ENCODE results near the gene HAPSTR1.

The HAPSTR1 gene

GRCh38 chr16:9090101-9090959, 1.1 kb upstream of the HAPSTR1 start:
- Histone ChIP-seq H3K4me2 (ENCODE audit: low read length) (peak overlapping the region; percentile 37), H3K18ac (ENCODE audit: low read length) (peak overlapping the region; percentile 88), H2BK15ac (replicated peaks; ENCODE audit: low read depth) (no peak overlapping the region), H2BK5ac (ENCODE audit: low read length) (no peak overlapping the region), H2BK120ac (ENCODE audit: low read depth, low read length) (peak overlapping the region; percentile 78), H3K79me1 (ENCODE audit: low read length) (no peaks in the 10 kb centered on the region), H3K23ac (ENCODE audit: low read length) (peak overlapping the region; percentile 54), H2AK5ac (ENCODE audit: low read length) (no peak overlapping the region), H3K4me3 (ENCODE audit: low read length) (peak overlapping the region; percentile 12), H3K79me2 (ENCODE audit: control insufficient read depth, insufficient read depth, low read length) (peaks cover 36% of the 10 kb centered on the region), H3K27ac (ENCODE audit: low read depth, low read length) (peak overlapping the region; percentile 75), H3K4me1 (ENCODE audit: control insufficient read depth, low read depth, low read length) (peaks cover 4% of the 10 kb centered on the region), H4K5ac (ENCODE audit: low read length) (no peak overlapping the region), H3K4ac (ENCODE audit: low read depth, low read length) (peak overlapping the region; percentile 82), H4K8ac (ENCODE audit: low read depth, low read length) (no peak overlapping the region), H3K56ac (ENCODE audit: low read length) (peak overlapping the region; percentile 94), H3K36me3 (ENCODE audit: control insufficient read depth, insufficient read depth, low read length) (peaks cover 2% of the 10 kb centered on the region), H3K27me3 (ENCODE audit: insufficient read depth, low read length, poor library complexity) (no peaks in the 10 kb centered on the region), H3K9ac (ENCODE audit: low read length) (peak overlapping the region; percentile 78)
- WGBS (ENCODE audit: extremely low coverage, insufficient coverage, low lambda C conversion rate): no CpG with 5 or more reads among the region's 85 CpGs
- peak; percentile 70 for DNase-seq

DNA sequence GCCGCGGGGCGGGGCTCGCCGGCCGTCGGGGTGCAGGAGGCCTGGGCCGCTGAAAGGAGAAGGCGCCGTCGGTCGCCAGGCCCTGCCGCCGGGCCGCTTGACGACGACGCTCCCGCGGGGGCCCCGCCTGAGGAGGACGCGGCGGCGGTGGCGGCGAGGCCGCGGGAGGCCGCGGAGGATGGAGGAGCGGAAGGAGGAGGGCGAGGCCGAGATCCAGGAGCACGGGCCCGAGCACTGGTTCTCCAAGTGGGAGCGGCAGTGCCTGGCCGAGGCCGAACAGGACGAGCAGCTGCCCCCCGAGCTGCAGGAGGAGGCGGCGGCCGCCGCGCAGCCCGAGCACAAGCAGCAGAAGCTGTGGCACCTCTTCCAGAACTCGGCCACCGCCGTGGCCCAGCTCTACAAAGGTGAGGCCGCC, 430 bp downstream of the HAPSTR1 start:
- Histone ChIP-seq H3K36me3 (ENCODE audit: control insufficient read depth, insufficient read depth, low read length) (peaks cover 2% of the 10 kb centered on the region), H3K4me2 (ENCODE audit: low read length) (no peak overlapping the region), H3K56ac (ENCODE audit: low read length) (peak overlapping the region; percentile 99), H2BK15ac (replicated peaks; ENCODE audit: low read depth) (no peak overlapping the region), H3K27me3 (ENCODE audit: insufficient read depth, low read length, poor library complexity) (no peaks in the 10 kb centered on the region), H3K4ac (ENCODE audit: low read depth, low read length) (peak overlapping the region; percentile 98), H3K9ac (ENCODE audit: low read length) (peak overlapping the region; percentile 98), H4K8ac (ENCODE audit: low read depth, low read length) (peak overlapping the region; percentile 91), H2AK5ac (ENCODE audit: low read length) (no peak overlapping the region), H2BK5ac (ENCODE audit: low read length) (peak overlapping the region; percentile 95), H4K5ac (ENCODE audit: low read length) (no peak overlapping the region), H3K18ac (ENCODE audit: low read length) (peak overlapping the region; percentile 94), H3K4me1 (ENCODE audit: control insufficient read depth, low read depth, low read length) (peaks cover 6% of the 10 kb centered on the region), H3K79me2 (ENCODE audit: control insufficient read depth, insufficient read depth, low read length) (peaks cover 51% of the 10 kb centered on the region), H3K79me1 (ENCODE audit: low read length) (no peaks in the 10 kb centered on the region), H3K27ac (ENCODE audit: low read depth, low read length) (peak overlapping the region; percentile 91), H3K4me3 (ENCODE audit: low read length) (peak overlapping the region; percentile 86), H2BK120ac (ENCODE audit: low read depth, low read length) (peak overlapping the region; percentile 5), H3K23ac (ENCODE audit: low read length) (peak overlapping the region; percentile 80)
- peak; percentile 27 for DNase-seq
- WGBS (ENCODE audit: extremely low coverage, insufficient coverage, low lambda C conversion rate): no CpG with 5 or more reads among the region's 51 CpGs

DNA sequence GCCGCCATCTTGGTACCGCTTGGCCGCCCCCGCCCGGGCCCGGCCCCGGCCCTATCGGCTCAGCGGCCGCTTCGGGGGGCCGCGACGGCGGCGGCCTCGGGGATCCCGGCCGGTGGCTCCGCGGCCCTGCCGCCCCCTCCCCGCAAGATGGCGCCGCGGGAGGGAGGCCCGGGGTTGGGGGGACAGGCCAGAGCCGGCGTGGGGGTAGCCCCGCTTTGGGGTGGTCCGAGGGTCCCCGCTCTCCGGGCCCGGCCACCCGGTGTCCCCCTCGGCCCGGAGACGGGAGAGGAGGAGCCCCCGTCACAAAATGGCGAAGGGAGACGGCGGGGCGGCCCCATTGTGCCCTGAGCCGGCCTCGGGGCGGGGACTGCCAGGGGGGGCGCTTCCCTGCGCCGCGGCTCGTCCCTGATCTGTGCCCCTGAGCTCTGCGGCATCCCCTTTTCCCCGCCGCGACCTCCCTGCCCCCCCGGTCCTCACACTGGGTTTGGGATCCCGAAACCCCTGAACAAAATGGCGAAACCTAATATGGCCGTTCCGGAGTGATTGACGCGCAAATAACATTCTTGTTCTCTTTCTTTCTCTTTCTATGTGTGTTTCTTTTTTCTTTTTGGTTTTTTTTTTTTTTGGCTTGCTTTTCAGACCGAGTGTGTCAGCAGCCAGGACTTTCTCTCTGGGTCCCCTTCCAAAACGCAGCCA, 986 bp downstream of the HAPSTR1 start:
- Histone ChIP-seq H3K9ac (ENCODE audit: low read length) (peak overlapping the region; percentile 98), H3K18ac (ENCODE audit: low read length) (peak overlapping the region; percentile 94), H2BK120ac (ENCODE audit: low read depth, low read length) (peak overlapping the region; percentile 5), H3K4me3 (ENCODE audit: low read length) (peak overlapping the region; percentile 86), H3K4me1 (ENCODE audit: control insufficient read depth, low read depth, low read length) (peaks cover 6% of the 10 kb centered on the region), H2BK5ac (ENCODE audit: low read length) (no peak overlapping the region), H3K23ac (ENCODE audit: low read length) (no peak overlapping the region), H3K36me3 (ENCODE audit: control insufficient read depth, insufficient read depth, low read length) (peaks cover 2% of the 10 kb centered on the region), H3K4ac (ENCODE audit: low read depth, low read length) (peak overlapping the region; percentile 98), H3K79me2 (ENCODE audit: control insufficient read depth, insufficient read depth, low read length) (peaks cover 57% of the 10 kb centered on the region), H3K4me2 (ENCODE audit: low read length) (peak overlapping the region; percentile 90), H3K27ac (ENCODE audit: low read depth, low read length) (peak overlapping the region; percentile 91), H3K27me3 (ENCODE audit: insufficient read depth, low read length, poor library complexity) (no peaks in the 10 kb centered on the region), H2AK5ac (ENCODE audit: low read length) (no peak overlapping the region), H4K8ac (ENCODE audit: low read depth, low read length) (peak overlapping the region; percentile 91), H3K56ac (ENCODE audit: low read length) (peak overlapping the region; percentile 99), H4K5ac (ENCODE audit: low read length) (no peak overlapping the region), H2BK15ac (replicated peaks; ENCODE audit: low read depth) (no peak overlapping the region), H3K79me1 (ENCODE audit: low read length) (no peaks in the 10 kb centered on the region)
- DNase-seq: peak; percentile 34
- no CpG with 5 or more reads among the region's 64 CpGs for WGBS (ENCODE audit: extremely low coverage, insufficient coverage, low lambda C conversion rate)

- H2BK120ac ChIP-seq (ENCODE audit: low read depth, low read length): no peak overlapping the region
- H3K18ac ChIP-seq (ENCODE audit: low read length): peak overlapping the region; percentile 94
- no peak overlapping the region for H2BK15ac ChIP-seq (replicated peaks; ENCODE audit: low read depth)
- peaks cover 6% of the 10 kb centered on the region for H3K4me1 ChIP-seq (ENCODE audit: control insufficient read depth, low read depth, low read length)
- no peak overlapping the region for H2BK5ac ChIP-seq (ENCODE audit: low read length)
- no peaks in the 10 kb centered on the region for H3K27me3 ChIP-seq (ENCODE audit: insufficient read depth, low read length, poor library complexity)
- no CpG with 5 or more reads among the region's 18 CpGs for WGBS (ENCODE audit: extremely low coverage, insufficient coverage, low lambda C conversion rate)
- H3K79me2 ChIP-seq (ENCODE audit: control insufficient read depth, insufficient read depth, low read length): peaks cover 62% of the 10 kb centered on the region
- no peak overlapping the region for H4K8ac ChIP-seq (ENCODE audit: low read depth, low read length)
- DNase-seq: peak; percentile 67
- peak overlapping the region; percentile 9 for H3K27ac ChIP-seq (ENCODE audit: low read depth, low read length)
- no peak overlapping the region for H3K4ac ChIP-seq (ENCODE audit: low read depth, low read length)
- H4K5ac ChIP-seq (ENCODE audit: low read length): no peak overlapping the region
- peak overlapping the region; percentile 99 for H3K56ac ChIP-seq (ENCODE audit: low read length)
- peak overlapping the region; percentile 98 for H3K9ac ChIP-seq (ENCODE audit: low read length)
- peaks cover 2% of the 10 kb centered on the region for H3K36me3 ChIP-seq (ENCODE audit: control insufficient read depth, insufficient read depth, low read length)
- peak overlapping the region; percentile 86 for H3K4me3 ChIP-seq (ENCODE audit: low read length)
- H3K4me2 ChIP-seq (ENCODE audit: low read length): peak overlapping the region; percentile 90
- H3K23ac ChIP-seq (ENCODE audit: low read length): no peak overlapping the region
- no peaks in the 10 kb centered on the region for H3K79me1 ChIP-seq (ENCODE audit: low read length)
- no peak overlapping the region for H2AK5ac ChIP-seq (ENCODE audit: low read length)
Observed at GRCh38 chr16:9092978-9093344, 1.5 kb downstream of the HAPSTR1 start.

DNA sequence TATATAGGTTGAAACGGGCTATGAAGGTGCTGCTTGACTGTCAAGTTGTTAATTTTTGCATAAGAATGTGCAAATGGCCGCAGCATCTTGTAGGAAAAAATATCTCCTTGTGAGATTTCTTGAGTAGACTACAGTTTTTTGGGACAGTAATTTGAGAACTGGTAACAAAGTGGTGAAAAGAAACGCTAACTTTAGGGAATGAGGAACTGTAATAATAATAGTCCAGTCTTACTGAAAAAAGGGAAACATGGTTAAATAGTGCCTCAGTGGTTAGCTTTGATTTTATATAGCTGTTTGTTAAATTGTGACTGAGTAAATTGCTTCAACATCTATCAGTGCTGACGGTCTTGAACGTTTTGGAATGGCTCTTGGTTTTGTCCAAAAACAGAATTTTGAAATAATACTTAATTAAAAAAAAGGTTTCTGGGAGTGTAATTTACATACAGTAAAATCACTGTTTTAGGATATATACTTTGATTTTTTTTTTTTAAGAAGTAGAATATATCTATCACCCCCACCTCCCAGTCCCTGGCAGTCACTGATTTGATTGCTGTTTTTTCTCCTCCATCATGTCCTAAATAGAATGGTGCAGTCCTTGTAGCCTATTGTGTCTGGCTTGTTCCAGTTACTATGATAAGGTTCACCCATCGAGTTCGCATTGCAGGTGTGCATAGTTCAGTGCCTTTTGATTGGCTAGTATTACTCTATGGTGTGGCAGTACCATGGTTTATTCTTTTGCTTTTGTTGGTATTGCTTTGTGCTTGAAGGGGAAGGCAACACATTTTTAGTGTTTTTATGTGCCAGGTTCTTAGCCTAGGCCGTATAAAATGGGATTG, 2.8 kb downstream of the HAPSTR1 start:
- H4K8ac ChIP-seq (ENCODE audit: low read depth, low read length): no peak overlapping the region
- no peaks in the 10 kb centered on the region for H3K79me1 ChIP-seq (ENCODE audit: low read length)
- peaks cover 75% of the 10 kb centered on the region for H3K79me2 ChIP-seq (ENCODE audit: control insufficient read depth, insufficient read depth, low read length)
- no peak overlapping the region for H3K4ac ChIP-seq (ENCODE audit: low read depth, low read length)
- WGBS (ENCODE audit: extremely low coverage, insufficient coverage, low lambda C conversion rate): no CpG with 5 or more reads among the region's 8 CpGs
- peak overlapping the region; percentile 54 for H3K56ac ChIP-seq (ENCODE audit: low read length)
- peak overlapping the region; percentile 31 for H3K4me3 ChIP-seq (ENCODE audit: low read length)
- H2AK5ac ChIP-seq (ENCODE audit: low read length): no peak overlapping the region
- H3K27me3 ChIP-seq (ENCODE audit: insufficient read depth, low read length, poor library complexity): no peaks in the 10 kb centered on the region
- peak overlapping the region; percentile 90 for H3K4me2 ChIP-seq (ENCODE audit: low read length)
- no peak overlapping the region for H3K27ac ChIP-seq (ENCODE audit: low read depth, low read length)
- peaks cover 2% of the 10 kb centered on the region for H3K36me3 ChIP-seq (ENCODE audit: control insufficient read depth, insufficient read depth, low read length)
- DNase-seq: no peak
- H3K9ac ChIP-seq (ENCODE audit: low read length): peak overlapping the region; percentile 55
- no peak overlapping the region for H2BK120ac ChIP-seq (ENCODE audit: low read depth, low read length)
- H3K18ac ChIP-seq (ENCODE audit: low read length): no peak overlapping the region
- no peak overlapping the region for H3K23ac ChIP-seq (ENCODE audit: low read length)
- no peak overlapping the region for H4K5ac ChIP-seq (ENCODE audit: low read length)
- H2BK15ac ChIP-seq (replicated peaks; ENCODE audit: low read depth): no peak overlapping the region
- H2BK5ac ChIP-seq (ENCODE audit: low read length): no peak overlapping the region
- H3K4me1 ChIP-seq (ENCODE audit: control insufficient read depth, low read depth, low read length): peaks cover 6% of the 10 kb centered on the region
